ENCODE measurements around the gene UGT1A1.
A peak's percentile ranks its signal among the peaks of the same experiment; 100 is the strongest.
"Not testable (repeated sequence)": the region's sequence is repeated elsewhere in the genome, so short reads cannot be mapped to it uniquely, and the experiment has no call there.

- TF ChIP-seq CTCF (CRISPR knock-in tag; IDR thresholded peaks at IDR 0.05); ARHGAP35 (CRISPR knock-in tag; IDR thresholded peaks at IDR 0.05; ENCODE audit: borderline replicate concordance); EP300 (IDR thresholded peaks at IDR 0.05; ENCODE audit: low read depth in 2 of 2, low read length in 2 of 2); EP300 (CRISPR knock-in tag; IDR thresholded peaks at IDR 0.05; ENCODE audit: borderline replicate concordance); MTERF4 (CRISPR knock-in tag; IDR thresholded peaks at IDR 0.05); ZKSCAN5 (CRISPR knock-in tag; IDR thresholded peaks at IDR 0.05); POLR2AphosphoS2 (IDR thresholded peaks at IDR 0.05; ENCODE audit: low read depth, low read length); MXD1 (CRISPR knock-in tag; IDR thresholded peaks at IDR 0.05); POLR2A (IDR thresholded peaks at IDR 0.05; ENCODE audit: insufficient read depth in 1 of 2, low read depth in 2 of 2, low read length in 2 of 2); RFX1 (IDR thresholded peaks at IDR 0.05); HMG20A (CRISPR knock-in tag; IDR thresholded peaks at IDR 0.05; ENCODE audit: borderline replicate concordance): not testable (repeated sequence)
- TF ChIP-seq FOXP4 (CRISPR knock-in tag; IDR thresholded peaks at IDR 0.05) (peak; percentile 62), ZNF274 (CRISPR knock-in tag; IDR thresholded peaks at IDR 0.05) (peak; percentile 68; the same call in 1 of the 2 replicates), ZFX (CRISPR knock-in tag; IDR thresholded peaks at IDR 0.05; ENCODE audit: low read depth) (peak; percentile 45; the same call in 1 of the 2 replicates)
Measured at GRCh38 chr2:233736868-233737653, 23.0 kb upstream of the UGT1A1 start.
